ENCODE data around the gene HMX3. TPM values are rescaled to one million over a fixed set of nuclear protein-coding genes. Genes with fewer than 3 reads are reported as not detected.

The HMX3 gene
- total RNA-seq, 1 experiment from 2014 or later: not detected

DNA sequence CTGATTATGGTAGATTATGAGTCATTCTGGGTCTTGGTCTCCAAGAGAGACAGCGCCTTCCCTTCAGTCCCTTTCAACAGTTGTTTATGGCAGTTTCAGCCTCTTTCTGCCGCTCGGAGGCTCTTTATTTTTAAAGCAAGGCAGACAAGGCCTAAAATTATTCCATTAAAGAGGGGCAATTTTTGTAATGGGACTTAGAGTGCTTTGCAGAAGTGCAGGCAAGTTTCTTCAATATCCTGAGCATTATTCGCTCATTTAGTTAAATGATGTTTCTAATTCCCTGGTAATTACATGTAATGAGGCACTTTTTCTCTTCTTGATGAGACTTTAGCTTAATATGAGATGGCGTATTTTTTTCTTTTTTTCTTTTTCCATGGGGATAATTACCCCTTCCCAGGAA, 52.0 kb downstream of the HMX3 start:
- Histone ChIP-seq H4K8ac (replicated peaks; ENCODE audit: insufficient read length, low read depth, low read length) (no peak overlapping the region), H2BK20ac (ENCODE audit: low read depth, low read length, poor library complexity, severe bottlenecking) (no peak overlapping the region), H4K5ac (ENCODE audit: insufficient read length, low read depth, low read length) (no peak overlapping the region), H2BK12ac (ENCODE audit: insufficient read length, low read depth, low read length) (no peak overlapping the region), H3K79me2 (ENCODE audit: insufficient read depth, low read length) (0 out of 2 replicates have a peak, but pooled peaks cover 1% of the 10 kb centered on the region), H3K9me3 (ENCODE audit: control insufficient read depth, low read depth, low read length) (no peaks in the 10 kb centered on the region), H3K79me1 (ENCODE audit: insufficient read depth, low read depth, low read length, poor library complexity, severe bottlenecking) (no peaks in the 10 kb centered on the region), H3K27me3 (ENCODE audit: insufficient read depth, low read length) (no peaks in the 10 kb centered on the region), H2AFZ (ENCODE audit: low read length) (no peak overlapping the region), H3K23ac (ENCODE audit: insufficient read length, low read depth, low read length) (no peak overlapping the region), H2BK15ac (ENCODE audit: low read depth, low read length) (no peak overlapping the region), H3K4ac (ENCODE audit: low read depth, low read length) (no peak overlapping the region), H3K23me2 (ENCODE audit: insufficient read length, low read depth, low read length, poor library complexity, severe bottlenecking) (no peaks in the 10 kb centered on the region), H3T11ph (ENCODE audit: low read length) (no peak overlapping the region), H2BK120ac (ENCODE audit: low read depth, low read length, poor library complexity, severe bottlenecking) (no peak overlapping the region), H4K91ac (ENCODE audit: insufficient read length, low read depth, low read length) (no peak overlapping the region), H4K20me1 (ENCODE audit: control insufficient read depth, insufficient read depth, insufficient read length) (no peaks in the 10 kb centered on the region), H3K56ac (ENCODE audit: insufficient read length, low read depth, low read length) (no peak overlapping the region), H3K4me1 (ENCODE audit: insufficient read depth, low read length) (peaks cover 6% of the 10 kb centered on the region; the same call in 1 of the 2 replicates), H2AK5ac (ENCODE audit: insufficient read length, low read length) (no peak overlapping the region), H3K4me2 (ENCODE audit: insufficient read depth, insufficient read length, low read length) (no peak overlapping the region), H2BK5ac (ENCODE audit: insufficient read length, low read length) (no peak overlapping the region), H3K27ac (ENCODE audit: insufficient read length, low read depth, low read length) (no peak overlapping the region), H3K14ac (ENCODE audit: insufficient read depth, low read length) (no peak overlapping the region), H3K18ac (ENCODE audit: insufficient read length, low read depth, low read length) (no peak overlapping the region), H3K9ac (ENCODE audit: extremely low read depth, insufficient read length, low read length) (no peak overlapping the region)
- Mint-ChIP-seq H3K4me3 (no peak overlapping the region), H3K27ac (no peak overlapping the region; a peak in 1 of 7 replicates), H3K27me3 (ENCODE audit: low read depth) (no peaks in the 10 kb centered on the region), H3K36me3 (ENCODE audit: insufficient read depth in 1 of 3, low read depth in 3 of 3) (peaks cover 17 to 34% (median 27%) of the 10 kb centered on the region in 3 experiments), H3K9me3 (peaks cover 6 to 8% of the 10 kb centered on the region in 2 experiments; a peak in 2 of 5 replicates), H3K4me1 (peaks cover 9 to 11% of the 10 kb centered on the region in 2 experiments)
- TF ChIP-seq, protein P1, sequence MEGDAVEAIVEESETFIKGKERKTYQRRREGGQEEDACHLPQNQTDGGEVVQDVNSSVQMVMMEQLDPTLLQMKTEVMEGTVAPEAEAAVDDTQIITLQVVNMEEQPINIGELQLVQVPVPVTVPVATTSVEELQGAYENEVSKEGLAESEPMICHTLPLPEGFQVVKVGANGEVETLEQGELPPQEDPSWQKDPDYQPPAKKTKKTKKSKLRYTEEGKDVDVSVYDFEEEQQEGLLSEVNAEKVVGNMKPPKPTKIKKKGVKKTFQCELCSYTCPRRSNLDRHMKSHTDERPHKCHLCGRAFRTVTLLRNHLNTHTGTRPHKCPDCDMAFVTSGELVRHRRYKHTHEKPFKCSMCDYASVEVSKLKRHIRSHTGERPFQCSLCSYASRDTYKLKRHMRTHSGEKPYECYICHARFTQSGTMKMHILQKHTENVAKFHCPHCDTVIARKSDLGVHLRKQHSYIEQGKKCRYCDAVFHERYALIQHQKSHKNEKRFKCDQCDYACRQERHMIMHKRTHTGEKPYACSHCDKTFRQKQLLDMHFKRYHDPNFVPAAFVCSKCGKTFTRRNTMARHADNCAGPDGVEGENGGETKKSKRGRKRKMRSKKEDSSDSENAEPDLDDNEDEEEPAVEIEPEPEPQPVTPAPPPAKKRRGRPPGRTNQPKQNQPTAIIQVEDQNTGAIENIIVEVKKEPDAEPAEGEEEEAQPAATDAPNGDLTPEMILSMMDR (conservative IDR thresholded peaks at IDR 0.05): no peak
- no CpG with 5 or more reads among the region's 5 CpGs for WGBS (ENCODE audit: extremely low coverage, insufficient read length, low lambda C conversion rate)
- no peak for DNase-seq

Other genes with a start within 250 kb of the HMX3 start
- not detected in 2 replicates for gene FAM24A, start 225.4 kb upstream of the HMX3 start, total RNA-seq (2021)
- gene C10orf88, start 181.7 kb upstream of the HMX3 start, total RNA-seq (2021): 10.9 and 11.7 TPM in 2 replicates
- gene PSTK, start 155.6 kb upstream of the HMX3 start, total RNA-seq (2021): 8.0 and 8.7 TPM in 2 replicates
- 12.5 and 14.3 TPM in 2 replicates for gene IKZF5, start 127.2 kb upstream of the HMX3 start, total RNA-seq (2021)
- gene ACADSB, start 127.0 kb upstream of the HMX3 start, total RNA-seq (2021): 31.1 and 35.1 TPM in 2 replicates
- 0.35 and 0.46 TPM in 2 replicates for gene HMX2, start 12.2 kb downstream of the HMX3 start, total RNA-seq (2021)
- gene BUB3, start 18.4 kb downstream of the HMX3 start, total RNA-seq (2021): 188 and 200 TPM in 2 replicates